HEK293T (cell line): ENCODE results near the gene SRBD1.

Source experiments
- CTCF ChIA-PET: fragments of 350-600 bp; formaldehyde crosslinking; extraction: SDS; loops from one replicate; lab custom pipeline; 2021; ENCODE audit warnings: antibody characterized with exemption, inconsistent platforms; lab: Yijun Ruan, JAX
- POLR2A ChIA-PET: fragments of 350-600 bp; formaldehyde crosslinking; extraction: SDS; loops from one replicate; lab custom pipeline; 2020; ENCODE audit warnings: antibody characterized with exemption, inconsistent platforms; lab: Yijun Ruan, JAX
- DNase-seq: peaks from one replicate; pipeline ENCODE4 v3.0.0; 2012; ENCODE audit warnings: mixed read lengths; ENCODE audit errors: extremely low spot score
- ARNT ChIP-seq: fragments of 450-650 bp; IDR thresholded peaks from 2 replicates; pipeline ENCODE4 v1.6.1; 2017; ENCODE audit warnings: mild to moderate bottlenecking
- BHLHE40 ChIP-seq: fragments of 450-650 bp; IDR thresholded peaks from 2 replicates; pipeline ENCODE4 v1.6.1; 2016; ENCODE audit warnings: mild to moderate bottlenecking, moderate library complexity, borderline replicate concordance
- CTBP1 ChIP-seq: fragments of 450-650 bp; IDR thresholded peaks from 2 replicates; pipeline ENCODE4 v1.6.1; 2016; ENCODE audit warnings: borderline replicate concordance
- ELF4 ChIP-seq: fragments of 450-650 bp; IDR thresholded peaks from 2 replicates; pipeline ENCODE4 v1.6.1; 2017; ENCODE audit warnings: antibody characterized with exemption
- FOXA1 ChIP-seq: fragments of 450-650 bp; IDR thresholded peaks from 2 replicates; pipeline ENCODE4 v1.6.1; 2016; ENCODE audit warnings: mild to moderate bottlenecking
- FOXK2 ChIP-seq: fragments of 450-650 bp; IDR thresholded peaks from 2 replicates; pipeline ENCODE4 v1.6.1; 2016; ENCODE audit warnings: mild to moderate bottlenecking
- FOXM1 ChIP-seq: fragments of 450-650 bp; IDR thresholded peaks from 2 replicates; pipeline ENCODE4 v1.6.1; 2017; ENCODE audit warnings: mild to moderate bottlenecking, borderline replicate concordance
- HDGF ChIP-seq: fragments of 450-650 bp; IDR thresholded peaks from 2 replicates; pipeline ENCODE4 v1.6.1; 2017; ENCODE audit warnings: antibody characterized with exemption, borderline replicate concordance
- L3MBTL2 ChIP-seq: fragments of 450-650 bp; conservative IDR thresholded peaks from 2 replicates; pipeline ENCODE4 v1.6.1; 2016; ENCODE audit warnings: mild to moderate bottlenecking
- LEF1 ChIP-seq: fragments of 450-650 bp; IDR thresholded peaks from 2 replicates; pipeline ENCODE4 v1.6.1; 2017; ENCODE audit warnings: mild to moderate bottlenecking, borderline replicate concordance
- NFRKB ChIP-seq: fragments of 450-650 bp; IDR thresholded peaks from 2 replicates; pipeline ENCODE4 v1.6.1; 2016; ENCODE audit warnings: mild to moderate bottlenecking, moderate library complexity
- SP1 ChIP-seq: fragments of 450-650 bp; IDR thresholded peaks from 2 replicates; pipeline ENCODE4 v1.6.1; 2017
- SUZ12 ChIP-seq: fragments of 450-650 bp; IDR thresholded peaks from 2 replicates; pipeline ENCODE4 v1.6.1; 2016; ENCODE audit warnings: mild to moderate bottlenecking
- TARDBP ChIP-seq: fragments of 450-650 bp; IDR thresholded peaks from 2 replicates; pipeline ENCODE4 v1.6.1; 2016
- ZNF384 ChIP-seq: fragments of 450-650 bp; IDR thresholded peaks from 2 replicates; pipeline ENCODE4 v1.6.1; 2016
- TF ChIP-seq, protein P1 (sequence below): fragments of 450-650 bp; IDR thresholded peaks from 2 replicates; pipeline ENCODE4 v1.6.1; 2016

SRBD1 gene

DNA sequence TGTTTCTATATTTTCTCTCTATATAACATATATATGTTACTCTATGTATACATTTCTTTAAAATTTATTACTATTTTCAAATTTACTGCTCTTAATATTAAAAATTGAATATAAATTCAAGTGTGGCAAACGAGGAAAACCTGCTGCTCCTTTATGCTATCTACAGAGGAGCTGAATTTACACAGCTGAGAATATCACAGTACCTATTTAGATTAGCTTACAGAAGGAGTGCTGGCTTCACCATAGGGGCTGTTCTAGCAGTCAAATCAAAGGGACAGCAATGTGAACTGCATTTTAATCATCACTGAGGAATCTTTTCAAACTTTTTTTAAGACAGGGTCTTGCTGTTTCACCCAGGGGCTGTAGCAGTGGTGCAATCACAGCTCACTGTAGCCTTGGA, 213.8 kb downstream of the SRBD1 start:
- POLR2A ChIA-PET = no interaction called here
- CTCF ChIA-PET = no interaction called here
- TF ChIP-seq NFRKB (no peak), FOXK2 (no peak), FOXA1 (no peak), LEF1 (no peak), SUZ12 (no peak), FOXM1 (no peak), ELF4 (no peak), ARNT (no peak), BHLHE40 (no peak), TARDBP (no peak), L3MBTL2 (no peak), CTBP1 (no peak), HDGF (no peak), ZNF384 (no peak), SP1 (no peak)
- TF ChIP-seq, protein P1, sequence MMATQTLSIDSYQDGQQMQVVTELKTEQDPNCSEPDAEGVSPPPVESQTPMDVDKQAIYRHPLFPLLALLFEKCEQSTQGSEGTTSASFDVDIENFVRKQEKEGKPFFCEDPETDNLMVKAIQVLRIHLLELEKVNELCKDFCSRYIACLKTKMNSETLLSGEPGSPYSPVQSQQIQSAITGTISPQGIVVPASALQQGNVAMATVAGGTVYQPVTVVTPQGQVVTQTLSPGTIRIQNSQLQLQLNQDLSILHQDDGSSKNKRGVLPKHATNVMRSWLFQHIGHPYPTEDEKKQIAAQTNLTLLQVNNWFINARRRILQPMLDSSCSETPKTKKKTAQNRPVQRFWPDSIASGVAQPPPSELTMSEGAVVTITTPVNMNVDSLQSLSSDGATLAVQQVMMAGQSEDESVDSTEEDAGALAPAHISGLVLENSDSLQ = no peak

DNA sequence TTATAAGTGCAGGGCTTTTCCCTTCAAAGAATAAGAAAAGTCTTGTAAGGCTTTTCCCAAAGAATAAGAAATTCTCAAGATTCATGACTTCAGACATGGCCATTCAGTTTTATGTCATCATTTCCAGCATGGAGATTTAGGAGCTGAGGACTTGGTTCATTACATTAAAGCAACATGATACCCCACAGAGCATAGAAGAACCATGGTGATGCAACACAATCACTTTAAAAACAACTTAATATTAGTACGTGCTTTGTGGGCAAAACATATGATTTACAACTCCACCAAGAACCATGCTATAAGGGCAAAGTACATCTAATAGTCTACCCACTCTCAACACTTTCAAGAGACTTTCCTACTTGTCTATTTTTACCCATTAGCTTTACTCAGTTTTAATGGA, 214.4 kb downstream of the SRBD1 start:
- TF ChIP-seq TARDBP (no peak), NFRKB (no peak), FOXK2 (no peak), FOXA1 (no peak), HDGF (no peak), SUZ12 (no peak), BHLHE40 (no peak), ELF4 (no peak), CTBP1 (peak; percentile 48; the same call in 1 of the 2 replicates), SP1 (no peak), ARNT (peak; percentile 90)
- TF ChIP-seq, protein P1 = peak; percentile 86
- CTCF ChIA-PET = no interaction called here
- POLR2A ChIA-PET = no interaction called here
- peak; percentile 25 for DNase-seq

More for the DNA sequence above, 213.8 kb downstream of the SRBD1 start:
- DNase-seq = no peak

DNA sequence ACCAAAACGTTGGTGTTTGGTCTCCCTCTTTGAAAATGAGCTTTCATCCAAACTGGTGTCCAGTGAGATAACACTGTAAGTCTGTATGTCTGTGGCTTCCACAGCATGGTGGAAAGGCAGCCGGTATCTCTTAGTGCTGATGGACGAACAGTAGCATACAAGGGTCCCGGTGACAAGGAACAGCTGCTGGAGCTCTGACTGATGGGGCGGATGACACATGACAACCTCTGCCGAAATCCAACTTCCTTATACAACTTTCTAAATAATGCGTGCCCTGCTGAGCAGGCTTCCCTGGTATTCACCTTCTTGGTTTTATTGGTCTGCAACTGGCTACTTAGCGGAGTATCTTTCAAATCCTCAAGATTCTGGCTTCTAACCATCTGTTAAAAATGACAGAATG, 216.2 kb downstream of the SRBD1 start:
- TF ChIP-seq L3MBTL2 = no peak
- TF ChIP-seq FOXA1 = no peak
- TF ChIP-seq, protein P1 = peak; percentile 54; the same call in 1 of the 2 replicates
- no peak for TF ChIP-seq ZNF384
- POLR2A ChIA-PET = no interaction called here
- DNase-seq = peak; percentile 8
- CTCF ChIA-PET = no interaction called here

DNA sequence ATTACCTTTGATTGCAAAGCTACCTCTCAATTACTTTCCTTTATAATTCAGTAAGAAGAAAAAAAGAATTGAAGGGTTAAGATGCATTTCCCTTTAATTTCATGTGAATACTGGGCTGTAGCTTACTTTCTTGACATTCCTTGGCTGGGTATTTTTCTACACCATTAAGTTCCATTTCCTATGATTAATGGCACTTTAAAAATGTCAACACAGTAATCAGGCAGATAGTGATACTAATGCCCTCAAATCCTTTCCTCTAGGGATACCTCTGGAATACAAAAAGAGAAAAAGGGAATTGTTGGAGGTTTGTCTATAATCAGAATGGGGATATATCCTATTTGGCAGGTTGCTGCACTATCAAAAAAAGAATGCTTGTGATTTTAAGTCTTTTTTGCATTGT, 216.9 kb downstream of the SRBD1 start:
- DNase-seq = peak; percentile 22
- ChIA-PET CTCF (interaction anchor here (0.5 kb wide), 1 partner anchor 1203 kb away, joined by 5 read pairs; no protein-coding TSS in a partner anchor), POLR2A (interaction anchor here (1.1 kb wide), 1 partner anchor 9 kb away, joined by 3 read pairs; no protein-coding TSS in a partner anchor)
- TF ChIP-seq, protein P1 = peak; percentile 85
- TF ChIP-seq CTBP1 (peak; percentile 39; the same call in 1 of the 2 replicates), BHLHE40 (no peak)

DNA sequence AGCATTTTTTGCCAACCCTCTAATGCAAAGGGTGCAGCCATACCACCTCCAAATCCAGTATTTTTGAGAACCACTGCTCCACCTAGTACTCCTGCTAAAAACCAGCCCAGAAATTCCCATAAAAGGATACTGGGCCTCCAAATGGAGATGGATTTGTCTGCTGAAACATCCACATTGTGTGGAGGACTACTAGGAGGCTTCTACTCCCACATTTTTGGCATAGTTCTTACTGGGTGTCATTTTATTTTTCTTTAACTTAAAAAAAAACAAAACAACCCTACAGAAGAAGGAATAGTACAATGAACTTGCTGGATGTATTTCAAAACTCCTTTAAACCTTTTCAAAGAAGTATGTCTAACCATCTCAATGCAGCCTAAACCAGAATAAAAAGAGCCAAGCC, 219.2 kb downstream of the SRBD1 start:
- POLR2A ChIA-PET = no interaction called here
- no peak for DNase-seq

More for the DNA sequence above, 219.2 kb downstream of the SRBD1 start:
- TF ChIP-seq SUZ12 (no peak), FOXA1 (no peak), L3MBTL2 (no peak), BHLHE40 (no peak), TARDBP (no peak), ELF4 (no peak), LEF1 (no peak), HDGF (no peak)
- TF ChIP-seq, protein P1 = no peak
- CTCF ChIA-PET = no interaction called here
